K562 (cell line): ENCODE data around the gene KCTD17.

Experiments
- POLR2AphosphoS5 ChIP-seq: IDR thresholded peaks from 2 replicates; pipeline ENCODE4 v1.6.1; 2011; ENCODE audit warnings: mild to moderate bottlenecking, low read depth, low read length, moderate library complexity; ENCODE audit not compliant: control insufficient read depth, insufficient read depth
- TF ChIP-seq, protein P1 (sequence below): fragments of 250-450 bp; sonication (Bioruptor Pico); IDR thresholded peaks from 2 replicates; pipeline ENCODE4 v1.8.0; 2021; ENCODE audit warnings: mild to moderate bottlenecking, moderate library complexity

GRCh38 chr22:37082251-37082873 lies 30.8 kb downstream of the KCTD17 start:
- no peak for TF ChIP-seq POLR2AphosphoS5
- TF ChIP-seq, protein P1, sequence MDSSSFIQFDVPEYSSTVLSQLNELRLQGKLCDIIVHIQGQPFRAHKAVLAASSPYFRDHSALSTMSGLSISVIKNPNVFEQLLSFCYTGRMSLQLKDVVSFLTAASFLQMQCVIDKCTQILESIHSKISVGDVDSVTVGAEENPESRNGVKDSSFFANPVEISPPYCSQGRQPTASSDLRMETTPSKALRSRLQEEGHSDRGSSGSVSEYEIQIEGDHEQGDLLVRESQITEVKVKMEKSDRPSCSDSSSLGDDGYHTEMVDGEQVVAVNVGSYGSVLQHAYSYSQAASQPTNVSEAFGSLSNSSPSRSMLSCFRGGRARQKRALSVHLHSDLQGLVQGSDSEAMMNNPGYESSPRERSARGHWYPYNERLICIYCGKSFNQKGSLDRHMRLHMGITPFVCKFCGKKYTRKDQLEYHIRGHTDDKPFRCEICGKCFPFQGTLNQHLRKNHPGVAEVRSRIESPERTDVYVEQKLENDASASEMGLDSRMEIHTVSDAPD (CRISPR knock-in tag) = no peak
